CD4-positive, alpha-beta T cell treated with Interleukin-1 beta for 1 hour (primary cell): ENCODE results near the gene C12orf57.
A peak's percentile ranks its signal among the peaks of the same experiment; 100 is the strongest.
"Not testable (repeated sequence)": the region's sequence is repeated elsewhere in the genome, so short reads cannot be mapped to it uniquely, and the experiment has no call there.

ENCODE experiments used
- DNase-seq, 2 donors: peaks; one replicate each; pipeline ENCODE4 v3.0.0-alpha.2; 2020 to 2022

The C12orf57 gene, protein sequence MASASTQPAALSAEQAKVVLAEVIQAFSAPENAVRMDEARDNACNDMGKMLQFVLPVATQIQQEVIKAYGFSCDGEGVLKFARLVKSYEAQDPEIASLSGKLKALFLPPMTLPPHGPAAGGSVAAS

DNA sequence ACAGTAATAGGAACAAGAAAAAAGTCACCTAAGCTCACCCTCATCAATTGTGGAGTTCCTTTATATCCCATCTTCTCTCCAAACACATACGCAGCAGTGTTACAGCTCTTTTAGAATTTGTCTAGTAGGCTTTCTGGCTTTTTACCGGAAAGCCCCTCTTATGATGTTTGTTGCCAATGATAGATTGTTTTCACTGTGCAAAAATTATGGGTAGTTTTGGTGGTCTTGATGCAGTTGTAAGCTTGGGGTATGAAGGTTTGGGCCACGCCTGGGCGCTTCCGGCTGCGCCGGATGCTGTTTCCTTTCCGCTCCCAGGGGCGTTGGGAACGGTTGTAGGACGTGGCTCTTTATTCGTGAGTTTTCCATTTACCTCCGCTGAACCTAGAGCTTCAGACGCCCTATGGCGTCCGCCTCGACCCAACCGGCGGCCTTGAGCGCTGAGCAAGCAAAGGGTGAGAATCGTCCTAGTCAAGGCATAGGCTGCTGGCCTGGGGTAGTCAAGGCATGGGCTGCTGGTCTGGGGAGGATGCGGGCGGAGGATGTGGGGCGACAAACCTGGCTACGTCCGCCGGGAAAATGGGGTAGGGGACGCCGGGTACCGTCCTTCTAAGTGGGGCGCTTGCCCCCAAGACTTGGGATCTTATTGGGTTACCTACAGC lies at the start of gene C12orf57, which contains the start of gene RNU7-1:
Gene C12orf57 (plus strand): TSS at position 301 of the 659 bp plus-strand sequence. CDS start 100 bp downstream, at position 401.
Gene RNU7-1 (plus strand): TSS at position 95 of the 659 bp plus-strand sequence.
- peak; percentile 89 for DNase-seq

DNA sequence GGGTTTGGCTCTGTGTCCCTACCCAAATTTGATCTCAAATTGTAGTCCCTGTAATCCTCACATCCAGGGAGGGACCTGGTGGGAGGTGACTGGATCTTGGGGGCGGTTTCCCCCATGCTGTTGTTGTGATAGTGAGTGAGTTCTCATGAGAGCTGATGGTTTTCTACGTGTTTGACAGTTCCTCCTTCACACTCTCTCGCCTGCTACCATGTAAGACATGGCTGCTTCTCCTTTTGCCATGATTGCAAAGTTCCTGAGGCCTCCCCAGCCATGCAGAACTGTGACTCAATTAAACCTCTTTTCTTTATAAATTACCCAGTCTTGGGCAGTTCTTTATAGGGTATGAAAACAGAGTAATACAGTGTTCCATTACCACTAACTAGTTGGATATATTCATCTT lies 49.5 kb upstream of the C12orf57 start:
- DNase-seq, result no peak

DNA sequence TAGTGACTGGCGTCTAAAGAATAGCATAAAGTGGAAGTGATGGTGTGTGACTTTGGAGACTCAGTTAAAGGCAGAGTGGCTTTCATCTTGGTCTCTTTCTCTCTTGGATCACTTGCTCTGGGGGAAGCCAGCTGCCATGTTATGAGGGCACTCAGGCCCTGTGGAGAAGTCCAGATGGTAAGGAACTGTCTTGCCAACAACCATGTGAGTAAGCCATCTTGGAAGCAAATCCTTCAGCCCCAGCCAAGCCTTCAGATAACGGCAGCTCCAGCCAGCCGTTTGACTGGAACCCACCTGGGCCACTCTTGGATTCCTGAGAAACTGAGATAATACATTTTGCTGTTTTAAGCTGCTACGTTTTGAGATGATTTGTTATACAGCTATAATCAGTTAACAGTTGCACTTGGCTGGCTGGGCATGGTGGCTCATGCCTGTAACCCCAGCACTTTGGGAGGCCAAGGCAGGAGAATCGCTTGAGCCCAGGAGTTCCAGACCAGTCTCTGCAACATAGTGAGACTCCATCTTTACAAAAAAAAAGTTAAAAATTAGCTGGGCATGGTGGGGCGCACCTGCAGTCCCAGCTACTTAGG lies 46.9 kb upstream of the C12orf57 start:
- no peak for DNase-seq

DNA sequence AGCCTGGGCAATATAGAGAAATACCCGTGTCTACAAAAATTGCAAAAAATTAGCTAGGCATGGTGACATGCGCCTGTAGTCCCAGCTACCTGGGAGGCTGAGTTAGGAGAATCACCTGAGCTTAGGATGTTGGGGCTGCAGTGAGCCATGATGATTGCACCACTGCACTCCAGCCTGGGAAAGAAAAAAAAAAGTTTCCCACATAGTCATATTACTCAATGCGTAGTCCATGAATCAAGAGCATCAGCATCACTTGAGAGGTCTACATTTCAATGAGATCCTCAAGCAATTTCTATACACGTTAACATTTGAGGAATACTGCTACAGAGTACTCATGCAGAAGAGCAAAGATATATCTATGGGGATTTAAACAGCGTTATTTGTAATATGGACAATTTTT lies 44.4 kb upstream of the C12orf57 start:
- no peak for DNase-seq

DNA sequence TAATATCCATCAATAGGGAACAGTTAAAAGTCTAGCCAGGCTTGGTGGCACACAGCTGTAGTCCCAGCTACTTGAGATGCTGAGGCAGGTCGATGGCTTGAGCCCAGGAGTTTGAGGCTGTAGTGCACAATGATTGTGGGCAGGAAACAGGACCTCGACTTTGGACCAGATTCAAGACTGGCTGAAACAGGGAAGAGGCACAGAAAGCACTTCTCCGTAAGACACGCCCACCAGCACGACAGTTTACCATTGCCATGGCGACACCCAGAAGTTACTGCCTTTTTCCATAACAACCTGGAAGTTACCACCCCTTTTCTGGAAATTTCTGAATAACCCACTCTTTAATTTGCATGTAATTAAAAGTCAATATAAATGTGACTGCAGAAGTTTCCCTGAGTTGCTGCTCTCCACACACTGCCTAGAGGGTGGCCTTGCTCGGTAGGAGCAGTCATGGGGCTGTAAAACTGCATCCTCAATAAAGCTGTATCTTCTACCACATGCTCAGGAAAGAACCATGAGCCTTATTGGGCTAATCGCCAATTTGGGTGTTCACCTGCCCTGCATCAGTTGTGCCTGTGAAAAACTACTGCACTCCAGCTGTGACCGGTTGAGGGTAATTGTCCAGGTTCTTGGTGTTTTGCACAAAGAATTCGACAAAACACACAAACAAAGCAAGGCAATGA lies 43.8 kb upstream of the C12orf57 start:
- DNase-seq, result peak; percentile 36 to 65

DNA sequence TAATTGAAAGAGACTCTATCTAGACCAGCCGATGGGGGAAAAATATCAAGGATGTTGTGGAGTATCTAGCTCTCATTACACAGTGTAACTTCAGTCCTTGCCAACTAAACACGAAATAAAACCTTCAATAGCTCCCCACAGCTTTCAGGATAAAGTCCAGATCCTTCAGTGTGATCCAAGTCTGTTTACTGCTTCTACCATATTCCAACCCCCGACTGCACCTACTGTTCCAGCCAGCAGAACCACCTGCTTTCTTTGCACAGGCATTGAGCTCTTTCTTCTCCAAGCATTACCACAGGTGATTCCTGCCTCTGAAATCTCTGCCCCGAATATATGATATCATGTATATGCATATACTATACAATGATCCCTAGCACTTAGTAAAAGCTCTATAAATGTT lies 41.4 kb upstream of the C12orf57 start:
- DNase-seq, result no peak

DNA sequence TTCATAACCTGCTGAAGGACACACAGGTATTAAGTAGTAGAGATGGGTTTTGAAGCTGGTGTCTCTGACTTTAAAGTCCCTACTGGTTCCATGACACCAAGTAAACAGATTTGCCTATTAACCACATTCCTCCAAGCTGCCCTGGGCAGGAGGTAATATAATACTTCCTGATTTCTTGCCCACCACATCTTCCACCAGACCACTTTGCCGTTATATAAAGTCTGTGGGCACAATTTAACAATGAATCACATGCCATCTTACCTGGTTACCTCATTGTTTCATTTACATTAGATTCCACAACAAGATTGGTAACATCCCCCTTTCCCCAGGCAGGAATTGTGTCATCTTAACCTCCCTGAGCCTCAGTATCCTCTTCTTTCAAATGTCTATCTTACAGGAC lies 40.1 kb upstream of the C12orf57 start:
- no peak for DNase-seq

DNA sequence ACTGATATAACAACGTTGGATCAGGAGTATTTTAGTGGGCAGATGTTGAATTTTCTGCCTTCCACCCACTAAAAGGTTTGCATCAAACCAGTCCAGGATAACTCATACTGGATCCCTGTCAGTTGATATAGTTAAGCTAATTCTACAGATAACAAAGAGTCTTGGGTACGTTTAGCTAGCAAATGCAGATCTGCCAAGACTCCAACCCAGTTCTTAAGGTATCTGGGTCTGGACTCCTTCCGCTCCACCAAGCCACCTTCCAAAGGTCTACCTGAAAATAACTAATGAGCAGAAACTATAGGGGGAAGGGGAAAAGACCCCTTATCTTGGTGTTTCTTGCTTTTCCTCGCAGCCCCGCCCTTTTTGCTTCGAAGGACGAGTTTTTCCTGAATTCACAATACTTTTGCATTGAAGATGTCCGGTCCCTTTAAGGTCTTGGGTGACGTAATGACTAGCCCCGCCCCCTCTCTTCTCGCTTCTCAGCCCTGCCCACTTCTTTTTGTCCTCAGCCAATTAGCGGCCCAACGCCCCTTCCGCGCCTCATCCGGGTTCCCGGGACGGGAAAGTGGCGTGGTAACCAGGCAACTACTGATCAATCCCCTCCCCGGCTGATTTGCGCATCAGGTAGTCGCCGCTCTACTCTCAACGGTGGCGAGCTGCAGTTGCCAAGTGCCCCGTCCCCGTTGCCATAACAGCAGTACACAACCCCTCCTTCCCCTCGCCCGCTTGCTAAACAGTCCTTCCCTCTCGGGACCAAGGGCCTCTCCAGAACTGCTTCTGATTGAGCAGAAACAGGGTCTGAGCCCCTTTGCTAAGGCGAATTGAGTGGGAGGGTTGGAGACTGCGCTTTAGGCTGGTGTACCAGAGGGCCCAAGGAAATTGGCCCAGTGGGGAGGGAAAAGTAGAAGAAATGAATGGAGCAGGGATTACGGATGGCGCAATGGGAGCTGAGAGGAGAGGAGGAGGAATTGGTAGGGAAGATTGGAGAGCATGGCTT lies 39.2 kb upstream of the C12orf57 start, which contains the start of gene LRRC23:
Gene LRRC23 (plus strand): TSS at position 543 of the 997 bp plus-strand sequence. CDS start 812 bp downstream, outside the sequence.
- peak; percentile 99 for DNase-seq

DNA sequence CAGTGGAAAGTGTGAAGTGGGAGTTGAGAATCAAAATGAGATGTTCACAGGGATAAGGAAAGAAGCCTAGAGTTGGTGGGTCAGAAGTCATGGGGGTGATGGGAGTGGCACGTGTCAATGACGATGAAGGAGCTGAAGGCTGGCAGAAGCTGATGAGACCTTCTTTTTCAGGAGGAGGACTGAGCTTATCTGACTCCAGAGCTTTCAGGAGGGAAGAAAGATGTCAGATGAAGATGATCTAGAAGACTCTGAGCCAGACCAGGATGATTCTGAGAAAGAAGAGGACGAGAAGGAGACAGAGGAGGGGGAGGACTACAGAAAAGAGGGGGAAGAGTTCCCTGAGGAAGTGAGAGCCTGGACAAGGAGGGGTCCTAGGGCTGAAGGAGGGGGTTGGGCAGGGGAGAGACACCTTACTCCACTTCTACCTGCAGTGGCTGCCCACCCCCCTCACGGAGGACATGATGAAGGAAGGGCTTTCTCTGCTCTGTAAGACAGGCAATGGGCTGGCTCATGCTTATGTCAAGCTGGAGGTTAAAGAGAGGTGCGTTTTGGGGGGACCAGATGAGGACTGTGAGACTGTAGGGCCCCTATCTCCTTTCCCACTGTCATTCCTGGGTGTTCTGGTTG lies 38.3 kb upstream of the C12orf57 start:
- DNase-seq, result no peak

DNA sequence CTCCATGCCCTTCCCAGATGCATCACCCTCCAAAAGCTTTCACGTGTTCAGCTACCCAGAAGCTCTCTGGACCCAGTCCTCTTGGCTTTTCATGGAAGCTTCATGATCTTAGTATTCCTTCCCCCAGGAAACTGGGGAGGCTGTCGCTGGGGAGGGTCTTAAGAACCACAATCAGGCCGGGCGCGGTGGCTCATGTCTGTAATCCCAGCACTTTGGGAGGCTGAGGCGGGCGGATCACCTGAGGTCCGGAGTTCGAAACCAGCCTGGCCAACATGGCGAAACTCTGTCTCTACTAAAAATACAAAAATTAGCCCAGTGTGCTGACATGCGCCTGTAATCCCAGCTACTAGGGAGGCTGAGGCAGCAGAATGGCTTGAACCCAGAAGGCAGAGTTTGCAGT lies 35.7 kb upstream of the C12orf57 start:
- not testable (repeated sequence) for DNase-seq

DNA sequence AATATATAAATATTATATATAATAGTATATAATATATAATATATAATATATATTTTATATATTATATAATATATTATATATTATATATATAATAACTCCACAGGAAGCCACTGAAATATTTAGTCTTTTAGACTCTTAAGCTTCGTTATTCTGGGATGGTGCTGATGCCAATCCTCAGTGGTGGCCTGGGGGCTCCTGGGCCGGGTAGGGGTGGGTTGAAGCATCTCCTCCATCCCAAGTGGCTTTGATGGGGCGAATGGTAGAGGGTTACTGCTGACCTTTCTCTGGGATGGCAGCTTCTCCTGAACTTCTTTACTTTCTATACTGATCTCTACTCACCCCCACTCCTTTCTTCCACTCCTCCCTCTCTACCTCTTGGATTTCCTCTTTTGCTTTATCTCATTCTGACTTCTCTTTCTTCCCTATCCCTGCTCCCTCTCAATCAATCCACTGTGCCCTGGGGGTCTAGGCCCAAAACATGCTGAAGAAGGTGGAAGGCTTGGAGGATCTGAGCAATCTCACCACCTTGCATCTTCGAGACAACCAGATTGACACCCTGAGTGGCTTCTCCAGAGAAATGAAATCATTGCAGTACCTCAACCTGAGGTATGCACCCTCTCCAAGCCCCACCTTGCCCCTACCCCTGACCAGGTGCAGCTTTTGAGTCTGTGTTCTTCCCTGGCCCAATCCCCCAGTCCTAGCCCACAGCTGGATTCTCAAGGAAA lies 34.2 kb upstream of the C12orf57 start:
- DNase-seq, result no peak

DNA sequence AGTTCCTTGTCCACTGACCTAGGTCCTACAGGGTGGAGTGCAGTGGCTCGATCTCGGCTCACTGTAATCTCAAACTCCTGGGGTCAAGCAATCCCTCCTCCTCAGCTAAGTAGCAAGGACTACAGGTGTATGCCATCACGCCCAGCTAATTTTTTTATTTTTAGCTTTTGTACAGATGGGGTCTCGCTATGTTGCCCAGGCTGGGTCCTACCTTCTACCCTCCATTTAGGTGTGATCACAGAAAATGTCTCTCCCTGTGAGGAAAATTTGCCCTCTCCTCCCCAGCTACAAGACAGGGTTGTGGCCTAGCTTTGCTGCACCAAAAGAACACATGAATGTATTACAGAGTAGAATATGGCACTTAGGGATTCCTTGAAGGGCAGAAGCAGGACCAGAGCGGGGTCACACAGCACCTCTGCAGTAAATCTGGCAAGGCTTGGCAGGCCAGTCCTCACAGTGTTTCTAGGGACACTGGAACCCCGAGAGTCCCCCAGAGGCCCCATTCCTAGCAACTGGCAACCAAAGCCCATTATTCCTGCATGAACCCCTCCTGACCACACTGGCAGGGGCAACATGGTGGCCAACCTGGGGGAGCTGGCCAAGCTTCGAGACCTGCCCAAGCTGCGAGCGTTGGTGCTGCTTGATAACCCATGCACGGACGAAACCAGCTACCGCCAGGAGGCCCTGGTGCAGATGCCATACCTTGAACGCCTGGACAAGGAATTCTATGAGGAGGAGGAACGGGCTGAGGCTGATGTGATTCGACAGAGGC lies 31.5 kb upstream of the C12orf57 start:
- DNase-seq, result no peak

DNA sequence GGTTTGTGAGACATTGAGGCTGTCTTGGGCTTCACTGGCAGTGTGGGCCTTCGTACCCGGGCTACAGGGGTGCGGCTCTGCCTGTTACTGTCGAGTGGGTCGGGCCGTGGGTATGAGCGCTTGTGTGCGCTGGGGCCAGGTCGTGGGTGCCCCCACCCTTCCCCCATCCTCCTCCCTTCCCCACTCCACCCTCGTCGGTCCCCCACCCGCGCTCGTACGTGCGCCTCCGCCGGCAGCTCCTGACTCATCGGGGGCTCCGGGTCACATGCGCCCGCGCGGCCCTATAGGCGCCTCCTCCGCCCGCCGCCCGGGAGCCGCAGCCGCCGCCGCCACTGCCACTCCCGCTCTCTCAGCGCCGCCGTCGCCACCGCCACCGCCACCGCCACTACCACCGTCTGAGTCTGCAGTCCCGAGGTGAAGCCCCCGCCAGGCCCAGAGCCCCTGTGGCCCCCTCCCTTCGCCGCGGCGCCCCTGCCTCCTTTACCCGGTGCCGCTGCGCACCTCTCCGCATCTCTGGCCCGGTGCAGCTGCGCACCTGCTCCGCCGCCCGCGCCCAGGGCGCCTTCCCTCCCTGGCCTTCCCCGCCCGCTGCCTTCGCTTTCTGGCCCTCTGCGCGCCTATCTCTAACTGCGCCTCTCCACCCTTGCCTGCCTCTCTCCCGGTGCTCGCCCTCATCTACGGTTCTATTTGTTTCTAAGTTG lies 29.4 kb upstream of the C12orf57 start, which contains the start of gene ENO2:
Gene ENO2 (plus strand): TSS at position 335 of the 701 bp plus-strand sequence. CDS start 1,253 bp downstream, outside the sequence.
- DNase-seq, result peak; percentile 87

DNA sequence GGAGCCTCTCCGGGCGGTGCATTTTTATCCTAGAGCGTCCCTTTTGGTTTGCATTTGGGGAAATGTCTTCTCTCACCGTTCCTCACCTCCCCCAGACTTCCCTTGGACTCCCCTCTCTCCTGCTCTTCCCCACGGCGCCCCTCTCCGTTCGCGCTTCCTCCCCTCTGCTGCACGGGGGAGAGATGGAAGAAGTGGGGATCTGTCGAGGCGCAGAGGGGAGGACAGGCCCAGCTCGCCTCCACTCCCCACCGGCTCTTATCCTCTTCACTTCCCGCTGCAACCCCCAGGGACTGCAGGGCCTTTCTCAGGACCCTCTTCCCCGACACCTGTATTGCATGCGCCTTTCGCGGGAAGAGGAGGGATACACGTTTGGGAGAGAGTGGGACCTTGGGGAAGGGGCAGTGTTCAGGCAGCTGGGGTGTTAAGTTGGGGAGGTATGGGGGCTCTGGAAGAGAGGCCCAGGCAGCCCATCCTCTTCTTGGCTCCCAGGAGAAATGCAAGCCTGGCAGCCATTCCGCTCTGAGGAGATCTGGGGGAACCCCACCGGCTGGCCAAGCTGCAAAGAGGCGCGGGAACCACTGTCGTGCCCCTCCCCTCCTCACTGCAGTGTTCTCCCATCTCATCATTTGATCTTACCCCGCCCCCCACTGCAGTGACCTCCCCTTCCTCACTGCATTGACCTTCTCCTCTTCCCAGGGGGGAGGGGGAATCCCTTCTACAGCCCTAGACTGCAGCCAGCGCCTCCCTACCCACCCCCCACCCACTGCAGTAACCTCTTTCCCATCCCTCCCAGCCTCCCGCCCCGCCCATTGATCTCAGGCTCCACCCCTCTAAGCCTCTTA lies 28.7 kb upstream of the C12orf57 start:
- no peak for DNase-seq

DNA sequence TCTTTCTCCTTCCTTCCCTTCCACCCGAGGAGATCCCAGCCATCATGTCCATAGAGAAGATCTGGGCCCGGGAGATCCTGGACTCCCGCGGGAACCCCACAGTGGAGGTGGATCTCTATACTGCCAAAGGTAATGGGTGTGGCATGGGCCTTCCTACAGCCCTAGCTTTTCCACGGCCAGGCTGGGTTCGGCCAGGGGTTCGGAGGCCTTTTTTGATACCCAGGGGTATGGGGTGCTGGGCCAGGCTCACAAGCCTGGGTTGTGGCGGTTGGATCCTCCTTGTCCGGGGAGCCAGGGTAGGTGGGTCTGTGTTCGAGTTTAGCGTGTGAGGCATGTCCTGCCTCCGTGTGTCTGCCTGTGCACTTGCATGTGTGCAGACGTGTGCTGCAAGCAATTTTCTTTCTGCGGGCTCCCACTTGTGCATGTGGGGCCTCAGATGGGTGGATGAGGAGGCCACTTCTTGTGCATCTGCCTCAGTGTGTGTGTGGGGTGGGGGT lies 28.0 kb upstream of the C12orf57 start:
- no peak for DNase-seq

DNA sequence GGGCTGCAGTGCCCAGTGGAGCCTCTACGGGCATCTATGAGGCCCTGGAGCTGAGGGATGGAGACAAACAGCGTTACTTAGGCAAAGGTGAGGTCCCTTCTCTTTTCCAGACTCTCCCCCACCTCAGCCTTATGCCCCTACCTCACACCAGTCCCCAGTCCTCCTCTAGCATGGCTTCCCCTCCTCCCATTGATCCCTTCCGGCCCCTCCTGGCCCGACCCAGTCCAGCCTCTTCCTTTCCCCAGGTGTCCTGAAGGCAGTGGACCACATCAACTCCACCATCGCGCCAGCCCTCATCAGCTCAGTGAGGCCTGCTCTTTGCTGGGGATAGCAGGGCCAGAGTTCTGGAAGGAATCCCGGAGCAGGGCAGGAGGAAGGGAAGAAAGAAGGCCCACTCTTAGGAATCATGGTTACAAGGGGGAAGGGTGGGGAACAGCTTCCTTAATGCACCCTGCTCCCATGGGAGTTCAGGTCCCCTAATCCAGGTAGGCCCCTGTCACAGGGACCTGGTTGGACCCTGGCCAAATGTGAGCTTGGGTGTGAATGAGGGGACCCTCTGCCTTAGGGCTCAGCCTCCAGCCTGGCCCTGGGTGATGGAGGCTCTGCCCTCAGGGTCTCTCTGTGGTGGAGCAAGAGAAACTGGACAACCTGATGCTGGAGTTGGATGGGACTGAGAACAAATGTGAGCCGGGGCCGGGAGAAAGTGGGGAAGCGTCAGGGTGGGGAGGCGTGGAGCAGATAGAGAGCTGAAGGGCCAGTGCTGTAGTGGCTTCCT lies 27.2 kb upstream of the C12orf57 start:
- DNase-seq, result no peak

DNA sequence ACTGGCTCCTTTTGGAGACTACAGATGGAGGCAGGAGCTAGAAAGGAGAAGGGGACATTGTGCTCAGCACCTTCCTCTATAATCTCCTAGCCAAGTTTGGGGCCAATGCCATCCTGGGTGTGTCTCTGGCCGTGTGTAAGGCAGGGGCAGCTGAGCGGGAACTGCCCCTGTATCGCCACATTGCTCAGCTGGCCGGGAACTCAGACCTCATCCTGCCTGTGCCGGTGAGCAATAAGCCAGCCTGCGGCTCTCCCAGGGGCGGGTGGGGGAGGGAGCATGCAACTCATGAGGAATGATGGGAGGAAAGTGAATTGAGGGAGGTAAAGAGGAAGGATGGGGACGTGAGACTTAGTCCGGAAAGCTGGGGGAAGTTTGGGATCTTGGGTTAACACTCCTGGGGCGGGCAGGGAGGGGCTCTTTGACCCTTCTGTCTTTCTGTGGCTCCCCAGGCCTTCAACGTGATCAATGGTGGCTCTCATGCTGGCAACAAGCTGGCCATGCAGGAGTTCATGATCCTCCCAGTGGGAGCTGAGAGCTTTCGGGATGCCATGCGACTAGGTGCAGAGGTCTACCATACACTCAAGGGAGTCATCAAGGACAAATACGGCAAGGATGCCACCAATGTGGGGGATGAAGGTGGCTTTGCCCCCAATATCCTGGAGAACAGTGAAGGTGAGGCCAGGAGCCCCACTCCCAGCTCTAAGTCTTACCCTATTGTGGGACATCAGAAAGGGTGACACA lies 26.2 kb upstream of the C12orf57 start:
- DNase-seq, result no peak
